ENCODE results near the gene OR2A14.

DNA sequence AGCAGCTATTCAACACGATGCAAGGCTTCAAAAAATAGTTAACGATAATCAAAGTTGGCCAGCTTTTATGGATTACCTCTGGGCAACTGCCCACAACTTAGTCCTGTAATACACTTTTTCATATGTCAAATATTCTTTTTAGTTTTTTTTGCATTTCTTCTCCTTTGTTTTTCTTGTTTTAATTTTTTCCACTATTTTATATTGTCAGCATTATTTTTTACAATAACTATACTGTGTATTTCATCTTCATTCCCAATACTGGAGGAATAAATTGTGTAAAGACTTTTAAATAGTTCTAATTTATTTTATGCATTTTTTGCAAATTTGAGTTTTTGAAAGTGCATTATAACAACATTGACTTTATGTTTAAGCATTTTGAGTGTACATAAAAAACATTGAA lies 41.8 kb downstream of the OR2A14 start:
- TF ChIP-seq, protein P1, sequence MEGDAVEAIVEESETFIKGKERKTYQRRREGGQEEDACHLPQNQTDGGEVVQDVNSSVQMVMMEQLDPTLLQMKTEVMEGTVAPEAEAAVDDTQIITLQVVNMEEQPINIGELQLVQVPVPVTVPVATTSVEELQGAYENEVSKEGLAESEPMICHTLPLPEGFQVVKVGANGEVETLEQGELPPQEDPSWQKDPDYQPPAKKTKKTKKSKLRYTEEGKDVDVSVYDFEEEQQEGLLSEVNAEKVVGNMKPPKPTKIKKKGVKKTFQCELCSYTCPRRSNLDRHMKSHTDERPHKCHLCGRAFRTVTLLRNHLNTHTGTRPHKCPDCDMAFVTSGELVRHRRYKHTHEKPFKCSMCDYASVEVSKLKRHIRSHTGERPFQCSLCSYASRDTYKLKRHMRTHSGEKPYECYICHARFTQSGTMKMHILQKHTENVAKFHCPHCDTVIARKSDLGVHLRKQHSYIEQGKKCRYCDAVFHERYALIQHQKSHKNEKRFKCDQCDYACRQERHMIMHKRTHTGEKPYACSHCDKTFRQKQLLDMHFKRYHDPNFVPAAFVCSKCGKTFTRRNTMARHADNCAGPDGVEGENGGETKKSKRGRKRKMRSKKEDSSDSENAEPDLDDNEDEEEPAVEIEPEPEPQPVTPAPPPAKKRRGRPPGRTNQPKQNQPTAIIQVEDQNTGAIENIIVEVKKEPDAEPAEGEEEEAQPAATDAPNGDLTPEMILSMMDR (IDR thresholded peaks at IDR 0.05): no peak
- TF ChIP-seq POLR2A (IDR thresholded peaks at IDR 0.05) (no peak), EP300 (IDR thresholded peaks at IDR 0.05) (no peak)

All from tibial nerve (tissue), 4 donors.